CD4-positive, CD25-positive, alpha-beta regulatory T cell (primary cell): ENCODE results near the gene PPP2R5C. TPM values are rescaled to one million over a fixed set of nuclear protein-coding genes. Genes with fewer than 3 reads are reported as not detected.

ENCODE experiments used
- ATAC-seq, 2 donors: fragments of 150-1000 bp; cut with Tn5 transposase; one replicate each; pipeline ENCODE4 v1.10.0; 2021; ENCODE audit warnings: low read depth in 2 of 2, moderate number of reproducible peaks in 2 of 2, moderate library complexity in 1 of 2
- DNase-seq, 3 donors: peaks; one replicate each; pipeline versions ENCODE4 v3.0.0 to v3.0.0-alpha.2; 2012 to 2022; ENCODE audit warnings: mixed read lengths in 1 of 3
- H3K27ac ChIP-seq: one replicate; pipeline ENCODE4 v1.7.0; 2013; ENCODE audit warnings: mild to moderate bottlenecking, low read length; ENCODE audit not compliant: insufficient read depth, poor library complexity, severe bottlenecking
- H3K27me3 ChIP-seq: one replicate; pipeline ENCODE4 v1.7.0; 2013; ENCODE audit warnings: low read length; ENCODE audit not compliant: control insufficient read depth, insufficient read depth
- H3K36me3 ChIP-seq: one replicate; pipeline ENCODE4 v1.7.0; 2013; ENCODE audit warnings: mild to moderate bottlenecking, low read length, moderate library complexity; ENCODE audit not compliant: control insufficient read depth, insufficient read depth
- H3K4me1 ChIP-seq: 2 replicates; pipeline ENCODE4 v1.7.0; 2013; ENCODE audit warnings: mild to moderate bottlenecking, low read length; ENCODE audit not compliant: insufficient read depth, control insufficient read depth, poor library complexity, severe bottlenecking
- H3K4me3 ChIP-seq: one replicate; pipeline ENCODE4 v1.7.0; 2013; ENCODE audit warnings: low read depth, mild to moderate bottlenecking, low read length, moderate library complexity
- H3K9me3 ChIP-seq, 2 experiments: 1 replicate in 1 of 2; 2 replicates in 1 of 2; pipeline ENCODE4 v1.7.0; 2013; ENCODE audit warnings: low read length in 2 of 2, mild to moderate bottlenecking in 1 of 2, moderate library complexity in 1 of 2; ENCODE audit not compliant: control insufficient read depth in 2 of 2
- H3K27ac Mint-ChIP-seq, 3 donors: one replicate each; pipeline ENCODE4 v1.8.0; 2020 to 2022; ENCODE audit warnings: mild to moderate bottlenecking in 3 of 3, mixed read lengths in 3 of 3, moderate library complexity in 2 of 3
- H3K27me3 Mint-ChIP-seq: one replicate; pipeline ENCODE4 v1.8.0; 2022; ENCODE audit warnings: mild to moderate bottlenecking, mixed read lengths
- H3K36me3 Mint-ChIP-seq: one replicate; pipeline ENCODE4 v1.8.0; 2020; ENCODE audit warnings: mixed read lengths
- H3K4me1 Mint-ChIP-seq, 4 donors: one replicate each; pipeline ENCODE4 v1.8.0; 2020 to 2022; ENCODE audit warnings: mixed read lengths in 4 of 4, mild to moderate bottlenecking in 1 of 4
- H3K4me3 Mint-ChIP-seq, 4 donors: one replicate each; pipeline ENCODE4 v1.8.0; 2020 to 2022; ENCODE audit warnings: mild to moderate bottlenecking in 4 of 4, mixed read lengths in 4 of 4, moderate library complexity in 3 of 4
- H3K9me3 Mint-ChIP-seq, 7 donors: one replicate each; pipeline ENCODE4 v1.8.0; 2020 to 2022; ENCODE audit warnings: mixed read lengths in 7 of 7, mild to moderate bottlenecking in 3 of 7, moderate library complexity in 2 of 7
- polyA plus RNA-seq, 4 donors: library from polyadenylated mRNA; unstranded; fragments of 300-500 nt; fragmentation: Illumina TruSeq; gene quantifications; one replicate each; pipeline ENCODE4 v1.2.3, GENCODE V29; 2021
- total RNA-seq: library from RNA; stranded (reverse); gene quantifications from one replicate; pipeline ENCODE4 v1.2.3, GENCODE V29; 2022

PPP2R5C gene
- total and polyA plus RNA-seq, 5 donors from 2014 or later: 244 to 650 (median 282) TPM

DNA sequence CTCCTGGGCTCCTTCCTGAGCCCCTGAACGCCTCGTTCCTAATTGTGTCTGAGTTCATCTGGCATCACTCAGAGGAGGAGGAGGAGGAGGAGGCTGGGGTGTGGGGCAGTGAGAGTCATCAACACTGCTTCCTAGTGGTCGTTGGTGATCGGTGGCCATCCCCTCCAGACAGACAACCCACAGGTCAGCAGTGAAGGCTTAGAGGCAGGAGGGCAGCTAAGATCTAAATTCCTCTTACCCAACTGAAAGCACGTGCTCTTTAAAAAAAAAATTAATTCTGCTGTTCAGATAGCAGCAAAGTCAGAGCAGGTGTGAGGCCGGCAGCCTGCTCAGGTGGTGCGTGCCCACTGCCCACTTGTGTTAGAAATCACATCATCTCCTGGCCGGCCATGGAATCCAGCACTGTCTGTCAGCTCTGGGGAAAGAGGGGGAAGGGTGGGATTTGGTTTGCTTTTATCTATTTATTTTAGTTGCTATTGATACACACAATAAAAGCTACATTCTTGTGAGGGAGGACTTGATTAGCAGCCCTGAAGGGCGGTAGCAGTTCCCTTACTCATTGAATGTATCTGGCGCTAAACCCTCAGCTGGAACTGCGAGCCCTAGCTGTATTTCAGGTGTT, 46.6 kb downstream of the PPP2R5C start:
- Mint-ChIP-seq H3K36me3 (peaks cover 10% of the 10 kb centered on the region), H3K27me3 (peaks cover 8% of the 10 kb centered on the region), H3K4me1 (peaks cover 17 to 39% (median 29%) of the 10 kb centered on the region in 4 donors), H3K27ac (peak overlapping the region; percentile 66 to 99 (median 75)), H3K4me3 (peak overlapping the region in 3 of 4 donors; percentile 39 to 73 (median 68)), H3K9me3 (peaks cover 0 to 1% (median 0%) of the 10 kb centered on the region in 7 donors)
- ATAC-seq: no peak
- peak overlapping the region; percentile 100 for H3K27ac ChIP-seq
- no peak for DNase-seq
- no peaks in the 10 kb centered on the region for H3K9me3 ChIP-seq
- H3K36me3 ChIP-seq: peaks cover 3% of the 10 kb centered on the region
- no peaks in the 10 kb centered on the region for H3K27me3 ChIP-seq
- H3K4me1 ChIP-seq: peaks cover 37% of the 10 kb centered on the region
- H3K4me3 ChIP-seq: no peak overlapping the region

DNA sequence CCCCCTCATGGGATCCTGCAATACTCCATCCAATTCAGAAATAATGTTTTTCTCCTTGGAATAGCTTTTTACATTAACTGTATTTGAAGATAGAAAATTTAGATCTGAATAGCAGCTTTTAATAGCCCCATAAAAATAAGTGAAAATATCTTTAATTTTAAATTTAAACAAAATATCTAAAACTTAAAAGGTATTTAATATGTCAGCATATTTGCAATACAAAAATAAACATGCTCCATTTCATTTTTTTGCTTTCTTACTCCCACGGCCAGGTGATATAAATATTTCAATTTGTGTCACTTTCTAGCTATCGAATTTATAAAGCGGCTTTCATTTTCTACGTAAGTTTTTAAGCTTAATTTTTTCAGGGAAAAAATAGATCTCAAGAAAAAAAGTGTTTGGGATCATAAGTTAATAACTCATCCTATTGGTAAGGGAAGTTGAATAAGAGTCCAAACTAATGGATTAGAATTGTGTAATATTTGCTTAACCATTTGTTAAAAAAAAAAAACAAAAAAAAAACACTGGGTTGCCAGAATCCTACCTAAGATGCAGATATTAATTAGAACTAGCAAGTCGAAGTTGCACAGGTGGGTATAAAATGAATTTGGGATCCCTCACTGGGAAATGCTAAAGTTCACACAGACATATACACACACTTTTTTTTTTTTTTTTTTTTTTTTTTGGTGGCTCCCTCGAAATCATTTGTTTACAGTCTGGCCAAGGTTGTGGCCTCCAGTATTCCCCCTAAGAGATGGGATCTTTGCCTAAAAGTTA, 47.6 kb downstream of the PPP2R5C start:
- peak overlapping the region; percentile 95 to 97 (median 96) for H3K4me3 Mint-ChIP-seq
- ATAC-seq (no peak), DNase-seq (no peak)
- H3K4me1 Mint-ChIP-seq: peaks cover 17 to 48% (median 35%) of the 10 kb centered on the region in 4 donors
- H3K36me3 Mint-ChIP-seq: peaks cover 15% of the 10 kb centered on the region
- peaks cover 7% of the 10 kb centered on the region for H3K36me3 ChIP-seq
- H3K4me3 ChIP-seq: peak overlapping the region; percentile 91
- H3K27ac Mint-ChIP-seq: peak overlapping the region; percentile 99 to 100 (median 99)
- H3K4me1 ChIP-seq: peaks cover 46% of the 10 kb centered on the region
- H3K27me3 ChIP-seq: no peaks in the 10 kb centered on the region
- H3K9me3 ChIP-seq: no peaks in the 10 kb centered on the region
- H3K9me3 Mint-ChIP-seq: peaks cover 0 to 1% (median 0%) of the 10 kb centered on the region in 7 donors
- H3K27me3 Mint-ChIP-seq: peaks cover 8% of the 10 kb centered on the region
- peak overlapping the region; percentile 100 for H3K27ac ChIP-seq

GRCh38 chr14:101809671-101810514, 48.4 kb downstream of the PPP2R5C start:
- Histone ChIP-seq H3K27ac (peak overlapping the region; percentile 100), H3K36me3 (peaks cover 7% of the 10 kb centered on the region), H3K27me3 (no peaks in the 10 kb centered on the region), H3K9me3 (no peaks in the 10 kb centered on the region), H3K4me3 (peak overlapping the region; percentile 91), H3K4me1 (peaks cover 54% of the 10 kb centered on the region)
- H3K4me1 Mint-ChIP-seq: peaks cover 18 to 56% (median 41%) of the 10 kb centered on the region in 4 donors
- peaks cover 8% of the 10 kb centered on the region for H3K27me3 Mint-ChIP-seq
- peaks cover 0 to 1% (median 0%) of the 10 kb centered on the region in 7 donors for H3K9me3 Mint-ChIP-seq
- peak; percentile 90 for ATAC-seq
- DNase-seq: peak; percentile 82 to 97 (median 95)
- peak overlapping the region; percentile 95 to 97 (median 96) for H3K4me3 Mint-ChIP-seq
- peak overlapping the region; percentile 99 to 100 (median 99) for H3K27ac Mint-ChIP-seq
- H3K36me3 Mint-ChIP-seq: peaks cover 21% of the 10 kb centered on the region

- Mint-ChIP-seq H3K9me3 (peaks cover 0 to 1% (median 0%) of the 10 kb centered on the region in 7 donors), H3K4me1 (peaks cover 29 to 68% (median 50%) of the 10 kb centered on the region in 4 donors), H3K27ac (peak overlapping the region; percentile 99 to 100 (median 99)), H3K27me3 (peaks cover 8% of the 10 kb centered on the region), H3K36me3 (peaks cover 33% of the 10 kb centered on the region), H3K4me3 (peak overlapping the region; percentile 95 to 97 (median 96))
- peak overlapping the region; percentile 91 for H3K4me3 ChIP-seq
- H3K27me3 ChIP-seq: no peaks in the 10 kb centered on the region
- no peak for ATAC-seq
- H3K9me3 ChIP-seq: no peaks in the 10 kb centered on the region
- peaks cover 9% of the 10 kb centered on the region for H3K36me3 ChIP-seq
- DNase-seq: peak in 1 of 3 donors; percentile 52
- peaks cover 66% of the 10 kb centered on the region for H3K4me1 ChIP-seq
- peak overlapping the region; percentile 100 for H3K27ac ChIP-seq
These were observed 49.5 kb downstream of the PPP2R5C start for GRCh38 chr14:101810897-101811621.

- H3K27me3 Mint-ChIP-seq: peaks cover 8% of the 10 kb centered on the region
- peaks cover 74% of the 10 kb centered on the region for H3K4me1 ChIP-seq
- no peaks in the 10 kb centered on the region for H3K9me3 ChIP-seq
- DNase-seq (no peak), ATAC-seq (no peak)
- peak overlapping the region; percentile 99 to 100 (median 99) for H3K27ac Mint-ChIP-seq
- H3K36me3 ChIP-seq: peaks cover 9% of the 10 kb centered on the region
- H3K4me1 Mint-ChIP-seq: peaks cover 35 to 75% (median 56%) of the 10 kb centered on the region in 4 donors
- peak overlapping the region; percentile 100 for H3K27ac ChIP-seq
- peaks cover 0 to 1% (median 0%) of the 10 kb centered on the region in 7 donors for H3K9me3 Mint-ChIP-seq
- H3K4me3 Mint-ChIP-seq: peak overlapping the region; percentile 95 to 97 (median 96)
- H3K4me3 ChIP-seq: peak overlapping the region; percentile 91
- H3K27me3 ChIP-seq: no peaks in the 10 kb centered on the region
- peaks cover 35% of the 10 kb centered on the region for H3K36me3 Mint-ChIP-seq
These were observed 50.6 kb downstream of the PPP2R5C start for GRCh38 chr14:101812071-101812470.

GRCh38 chr14:101813171-101813759, 51.8 kb downstream of the PPP2R5C start:
- Histone ChIP-seq H3K36me3 (peaks cover 9% of the 10 kb centered on the region), H3K4me3 (peak overlapping the region; percentile 91), H3K9me3 (no peaks in the 10 kb centered on the region), H3K27ac (peak overlapping the region; percentile 100), H3K27me3 (no peaks in the 10 kb centered on the region), H3K4me1 (peaks cover 86% of the 10 kb centered on the region)
- Mint-ChIP-seq H3K4me1 (peaks cover 40 to 79% (median 62%) of the 10 kb centered on the region in 4 donors), H3K27ac (peak overlapping the region; percentile 98 to 99 (median 99)), H3K4me3 (peak overlapping the region; percentile 95 to 97 (median 96)), H3K9me3 (peaks cover 0 to under 1% (median 0%) of the 10 kb centered on the region in 7 donors), H3K27me3 (peaks cover 11% of the 10 kb centered on the region), H3K36me3 (peaks cover 42% of the 10 kb centered on the region)
- no peak for DNase-seq
- ATAC-seq: no peak
